ENCODE results near the gene GRM8.

The GRM8 gene

GRCh38 chr7:127252778-127253280 is at the start of gene GRM8:
GRM8 (minus strand) TSS chr7:127252941.
- peak; percentile 79 for DNase-seq

GRCh38 chr7:127290801-127291361 is 38.1 kb upstream of the GRM8 start:
- no peak for DNase-seq

GRCh38 chr7:127290116-127290655 is 37.4 kb upstream of the GRM8 start:
- DNase-seq, result no peak

GRCh38 chr7:127287133-127287532 is 34.4 kb upstream of the GRM8 start:
- no peak for DNase-seq

- no peak for DNase-seq
Observed at GRCh38 chr7:127270093-127270492, 17.4 kb upstream of the GRM8 start.

GRCh38 chr7:127266047-127266446 is 13.3 kb upstream of the GRM8 start:
- DNase-seq, result no peak

GRCh38 chr7:127264219-127264618 is 11.5 kb upstream of the GRM8 start:
- DNase-seq, result no peak

GRCh38 chr7:127258111-127258510 is 5.4 kb upstream of the GRM8 start:
- DNase-seq, result no peak

- no peak for DNase-seq
Observed at GRCh38 chr7:127257086-127257485, 4.3 kb upstream of the GRM8 start.

- no peak for DNase-seq
Observed at GRCh38 chr7:127256041-127256725, 3.4 kb upstream of the GRM8 start.

- no peak for DNase-seq
Observed at GRCh38 chr7:127254163-127254684, 1.5 kb upstream of the GRM8 start.

GRCh38 chr7:127253281-127254162 is 781 bp upstream of the GRM8 start:
- peak; percentile 59 for DNase-seq

- no peak for DNase-seq
Observed at GRCh38 chr7:127252377-127252713, 396 bp downstream of the GRM8 start.

GRCh38 chr7:127251465-127252376 is 1.0 kb downstream of the GRM8 start:
- DNase-seq, result no peak

GRCh38 chr7:127251036-127251464 is 1.7 kb downstream of the GRM8 start:
- no peak for DNase-seq

- no peak for DNase-seq
Observed at GRCh38 chr7:127250312-127251035, 2.3 kb downstream of the GRM8 start.

GRCh38 chr7:127245607-127246006 is 7.1 kb downstream of the GRM8 start:
- no peak for DNase-seq

- no peak for DNase-seq
Observed at GRCh38 chr7:127245002-127245401, 7.7 kb downstream of the GRM8 start.

GRCh38 chr7:127239814-127240213 is 12.9 kb downstream of the GRM8 start:
- DNase-seq, result no peak

GRCh38 chr7:127233630-127234029 is 19.1 kb downstream of the GRM8 start:
- DNase-seq, result no peak

- no peak for DNase-seq
Observed at GRCh38 chr7:127231415-127231814, 21.3 kb downstream of the GRM8 start.
